Stimulated activated CD8-positive, alpha-beta memory T cell treated with anti-CD3 and anti-CD28 coated beads, Interleukin-15, amount 100 ng/mL, for 4 hours (primary cell): ENCODE measurements around the gene HMSD.

Source experiments
- DNase-seq, 2 donors: peaks; one replicate each; pipeline ENCODE4 v3.0.0-alpha.2; 2020; ENCODE audit warnings: low read depth in 2 of 2

HMSD gene

DNA sequence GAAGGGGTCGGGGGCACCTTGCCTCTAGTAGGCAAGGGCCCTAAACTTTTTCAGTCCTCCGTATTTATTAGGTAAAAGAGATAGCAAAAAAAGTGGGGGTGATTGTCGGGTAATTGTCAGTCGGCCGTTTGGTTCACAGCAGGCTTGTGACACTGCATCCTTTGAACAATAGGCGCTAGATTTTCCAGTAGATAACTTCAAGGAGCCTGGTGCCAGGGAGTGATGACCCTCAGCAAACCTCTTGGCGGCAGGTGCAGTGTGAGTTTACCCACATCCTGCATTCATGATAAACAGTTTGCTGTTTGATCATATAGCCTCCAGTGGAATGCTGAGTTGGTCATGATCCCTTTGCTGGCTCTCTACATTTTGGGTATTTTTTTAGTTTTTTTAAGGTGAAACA, 43.6 kb downstream of the HMSD start:
- no peak for DNase-seq

DNA sequence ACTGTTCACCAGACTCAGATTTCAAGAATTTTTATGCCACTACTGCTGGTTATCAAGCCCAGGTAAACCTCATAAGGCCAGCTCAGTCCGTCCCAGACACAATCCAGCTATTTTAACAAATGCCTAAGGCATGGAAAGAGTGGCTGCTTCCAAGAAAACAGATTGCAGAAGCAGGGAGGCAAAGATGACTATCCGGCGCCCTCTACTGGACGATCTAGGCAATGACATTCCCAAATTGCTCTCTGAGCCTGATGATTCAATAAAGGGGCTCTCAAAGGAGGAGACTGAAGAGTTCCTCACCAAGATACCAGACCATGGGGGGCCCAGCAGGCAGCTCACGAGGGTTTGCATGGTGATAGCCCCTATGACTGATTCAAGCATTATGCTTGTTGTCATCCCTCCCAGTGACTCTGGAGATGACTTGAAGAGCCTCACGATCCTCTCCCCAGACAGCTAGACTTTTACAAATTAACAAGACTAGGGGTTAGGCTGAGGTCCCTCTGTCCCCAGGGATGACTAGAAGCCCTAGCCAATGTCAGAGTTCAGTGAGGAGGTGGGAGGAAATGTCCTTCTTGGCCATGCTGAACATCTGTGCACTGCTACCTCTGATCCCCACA, 45.8 kb downstream of the HMSD start:
- DNase-seq: no peak

DNA sequence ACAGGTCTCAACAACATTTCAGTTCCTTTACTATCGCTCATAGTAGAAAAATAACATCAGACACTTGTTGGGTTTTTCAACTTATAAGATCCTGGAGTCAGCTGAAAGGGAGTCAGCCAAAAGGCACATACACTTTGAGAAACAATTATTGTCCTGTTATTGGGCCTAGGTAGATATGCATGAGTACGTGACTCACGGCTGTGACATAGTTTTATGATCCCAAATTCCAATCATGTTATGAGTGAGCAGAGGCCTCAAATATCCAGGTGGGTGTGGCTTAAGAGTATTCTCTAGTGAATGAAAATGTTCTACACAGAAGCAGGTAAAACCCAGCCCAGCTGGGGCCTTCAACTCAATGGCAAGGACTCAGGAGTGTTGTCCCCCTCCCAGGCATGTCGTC, 47.9 kb downstream of the HMSD start:
- DNase-seq: no peak

DNA sequence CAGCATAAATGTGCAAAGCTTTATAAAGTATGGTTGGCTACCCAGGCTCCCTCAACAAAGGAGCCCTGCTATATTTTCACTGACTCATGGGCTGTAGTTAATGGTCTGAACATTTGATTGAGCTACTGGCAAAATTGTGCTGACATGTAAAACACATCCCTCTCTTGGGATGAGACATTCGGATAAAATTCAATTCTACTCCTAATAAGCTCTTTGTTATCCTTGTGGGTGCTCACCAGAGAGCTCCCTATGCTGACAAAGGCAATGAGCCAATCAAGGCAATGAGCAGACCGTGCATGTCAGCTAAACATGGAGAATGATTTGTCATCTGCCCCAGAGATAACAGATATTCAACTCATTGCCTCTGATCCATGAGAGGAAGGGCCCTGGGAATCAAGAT, 48.5 kb downstream of the HMSD start:
- DNase-seq: no peak

DNA sequence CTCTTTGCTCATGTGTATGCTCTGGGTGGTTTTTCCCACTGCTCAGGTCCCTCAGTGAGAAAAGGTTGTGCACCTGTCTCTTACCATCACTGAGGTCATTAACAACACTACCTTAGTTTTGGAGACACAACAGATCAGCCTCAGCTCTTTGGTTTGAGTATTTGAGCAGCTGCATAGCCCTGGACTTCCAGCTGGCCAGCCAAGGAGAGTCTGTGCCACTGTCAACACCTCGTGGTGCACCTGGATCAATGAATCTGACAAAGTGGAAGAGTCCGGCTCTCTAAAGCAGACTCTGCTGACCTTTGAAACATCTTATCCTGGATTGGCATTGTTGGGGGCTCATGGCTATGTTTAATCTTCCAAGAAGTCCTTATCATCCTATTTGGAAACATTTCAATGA, 50.8 kb downstream of the HMSD start:
- DNase-seq: no peak

DNA sequence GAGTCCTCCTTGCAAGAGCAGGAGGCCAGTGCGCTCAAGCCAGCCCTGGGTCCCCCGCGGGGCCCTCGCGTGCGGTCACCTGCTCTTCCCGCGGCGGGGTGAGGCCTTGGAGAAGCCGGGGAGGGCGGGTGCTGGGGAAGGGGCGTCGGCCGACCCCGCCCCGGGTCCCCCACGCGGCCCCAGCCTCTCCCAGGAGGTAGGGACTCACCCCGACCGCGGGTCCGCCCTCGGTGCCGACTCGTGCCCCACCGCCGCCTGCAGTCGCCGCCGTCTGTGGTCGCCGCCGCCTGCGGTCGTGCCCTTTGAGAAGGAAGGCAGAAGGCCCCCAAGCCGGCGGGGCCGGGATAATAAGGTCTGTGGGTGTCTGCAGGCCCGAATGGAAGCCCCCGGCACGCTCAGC, 53.5 kb downstream of the HMSD start:
- DNase-seq: no peak

DNA sequence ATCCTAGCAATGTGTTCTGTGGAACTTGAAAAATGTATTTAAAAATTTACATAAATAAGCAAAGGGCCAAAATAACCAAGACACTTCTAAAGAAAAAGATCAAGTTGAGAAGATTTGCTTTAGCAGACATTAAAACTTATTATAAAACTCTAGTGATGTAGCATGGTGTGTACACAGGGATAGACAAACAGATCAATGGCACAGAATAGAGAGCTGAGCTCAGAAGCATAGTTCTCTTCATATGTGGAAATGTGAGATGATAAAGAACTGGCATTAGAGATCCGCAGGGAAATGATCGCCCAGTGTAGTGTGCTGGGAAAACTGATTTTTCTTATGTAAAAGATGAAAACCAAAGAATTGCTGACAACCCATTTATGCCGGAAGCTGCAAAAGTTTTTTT, 60.2 kb downstream of the HMSD start:
- no peak for DNase-seq
